ENCODE measurements around the gene LRIG1.

LRIG1 gene

GRCh38 chr3:66507423-66508260 is 6.8 kb upstream of the LRIG1 start:
- Histone ChIP-seq H3K9me3 (ENCODE audit: insufficient read depth, low read length, severe bottlenecking) (no peaks in the 10 kb centered on the region), H2AFZ (ENCODE audit: low read depth, low read length) (no peak overlapping the region), H3K36me3 (ENCODE audit: insufficient read depth, low read length) (no peaks in the 10 kb centered on the region), H4K20me1 (ENCODE audit: insufficient read depth, low read length) (no peaks in the 10 kb centered on the region), H3K9ac (ENCODE audit: low read depth, low read length) (no peak overlapping the region), H3K4me2 (ENCODE audit: insufficient read depth, low read length) (no peak overlapping the region), H3K27me3 (ENCODE audit: insufficient read depth, low read length, poor library complexity) (peaks cover 5% of the 10 kb centered on the region), H3K79me2 (ENCODE audit: insufficient read depth, low read length) (no peaks in the 10 kb centered on the region), H3K27ac (ENCODE audit: low read length) (no peak overlapping the region), H3K4me1 (ENCODE audit: insufficient read depth, low read length) (0 out of 2 replicates have a peak, but pooled peaks cover 7% of the 10 kb centered on the region), H3K4me3 (ENCODE audit: low read depth in 1 of 2, low read length in 2 of 2) (no peak overlapping the region)
- DNase-seq (no peak), ATAC-seq (ENCODE audit: insufficient read depth, low read depth) (no peak)
- no peak for TF ChIP-seq CTCF (IDR thresholded peaks at IDR 0.05; ENCODE audit: borderline replicate concordance, extremely low read depth, low read length, poor library complexity, severe bottlenecking)
- no peak for TF ChIP-seq EZH2 (IDR thresholded peaks at IDR 0.05; ENCODE audit: borderline replicate concordance, low read depth, low read length, severe bottlenecking)

GRCh38 chr3:66506154-66506553 is 5.3 kb upstream of the LRIG1 start:
- Histone ChIP-seq H3K36me3 (ENCODE audit: insufficient read depth, low read length) (no peaks in the 10 kb centered on the region), H3K79me2 (ENCODE audit: insufficient read depth, low read length) (no peaks in the 10 kb centered on the region), H3K27ac (ENCODE audit: low read length) (no peak overlapping the region), H3K27me3 (ENCODE audit: insufficient read depth, low read length, poor library complexity) (peaks cover 5% of the 10 kb centered on the region), H2AFZ (ENCODE audit: low read depth, low read length) (no peak overlapping the region), H3K4me2 (ENCODE audit: insufficient read depth, low read length) (no peak overlapping the region), H3K4me1 (ENCODE audit: insufficient read depth, low read length) (peaks cover 17% of the 10 kb centered on the region), H4K20me1 (ENCODE audit: insufficient read depth, low read length) (no peaks in the 10 kb centered on the region), H3K4me3 (ENCODE audit: low read depth in 1 of 2, low read length in 2 of 2) (no peak overlapping the region), H3K9ac (ENCODE audit: low read depth, low read length) (no peak overlapping the region), H3K9me3 (ENCODE audit: insufficient read depth, low read length, severe bottlenecking) (no peaks in the 10 kb centered on the region)
- no peak for TF ChIP-seq EZH2 (IDR thresholded peaks at IDR 0.05; ENCODE audit: borderline replicate concordance, low read depth, low read length, severe bottlenecking)
- TF ChIP-seq CTCF (IDR thresholded peaks at IDR 0.05; ENCODE audit: borderline replicate concordance, extremely low read depth, low read length, poor library complexity, severe bottlenecking): no peak
- no peak for ATAC-seq (ENCODE audit: insufficient read depth, low read depth)
- no peak for DNase-seq

DNA sequence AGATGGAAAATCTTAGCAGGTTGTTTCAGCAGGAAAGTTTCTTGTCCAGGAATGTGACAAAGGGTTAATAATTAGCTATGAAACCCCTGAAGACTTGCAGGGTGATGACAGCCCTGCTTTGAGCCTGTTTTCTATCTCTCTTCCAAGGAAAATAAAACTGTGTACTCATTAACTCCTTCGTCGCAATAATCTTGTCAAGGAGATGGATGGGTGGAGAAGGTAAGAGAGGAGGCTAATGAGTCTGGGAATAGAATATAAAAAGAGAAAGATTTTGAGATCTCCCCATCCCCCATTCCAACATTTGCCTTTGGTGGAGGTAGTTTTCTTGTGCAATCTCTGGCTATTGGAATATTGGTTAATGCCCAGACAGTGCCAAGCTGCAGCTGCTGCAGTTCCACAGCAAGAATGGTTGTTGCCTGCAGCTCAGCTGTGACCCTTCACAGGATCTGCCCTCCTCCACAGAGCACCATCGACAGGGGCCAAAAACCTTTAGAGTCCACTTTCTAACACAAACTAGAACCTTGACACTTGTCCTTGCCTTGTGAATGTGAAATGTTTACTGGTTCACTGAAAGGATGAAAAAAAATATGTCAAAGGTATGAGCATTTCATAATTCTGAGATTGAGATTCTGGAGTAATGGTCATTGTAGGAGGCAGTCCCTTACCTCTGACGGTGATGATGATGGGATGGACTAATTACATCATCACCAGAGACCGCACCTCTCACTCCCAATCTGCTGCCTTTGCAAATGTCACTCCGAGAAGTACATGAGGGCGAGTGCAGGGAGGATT is 4.2 kb upstream of the LRIG1 start:
- H4K20me1 ChIP-seq (ENCODE audit: insufficient read depth, low read length): no peaks in the 10 kb centered on the region
- H3K4me1 ChIP-seq (ENCODE audit: insufficient read depth, low read length): peaks cover 23% of the 10 kb centered on the region
- peaks cover 6% of the 10 kb centered on the region; the same call in 1 of the 2 replicates for H3K79me2 ChIP-seq (ENCODE audit: insufficient read depth, low read length)
- ATAC-seq (ENCODE audit: insufficient read depth, low read depth): no peak
- TF ChIP-seq CTCF (IDR thresholded peaks at IDR 0.05; ENCODE audit: borderline replicate concordance, extremely low read depth, low read length, poor library complexity, severe bottlenecking) (no peak), EZH2 (IDR thresholded peaks at IDR 0.05; ENCODE audit: borderline replicate concordance, low read depth, low read length, severe bottlenecking) (no peak)
- H3K27me3 ChIP-seq (ENCODE audit: insufficient read depth, low read length, poor library complexity): peaks cover 5% of the 10 kb centered on the region
- H2AFZ ChIP-seq (ENCODE audit: low read depth, low read length): no peak overlapping the region
- no peaks in the 10 kb centered on the region for H3K36me3 ChIP-seq (ENCODE audit: insufficient read depth, low read length)
- no peak overlapping the region for H3K9ac ChIP-seq (ENCODE audit: low read depth, low read length)
- H3K4me2 ChIP-seq (ENCODE audit: insufficient read depth, low read length): no peak overlapping the region
- no peaks in the 10 kb centered on the region for H3K9me3 ChIP-seq (ENCODE audit: insufficient read depth, low read length, severe bottlenecking)
- H3K27ac ChIP-seq (ENCODE audit: low read length): no peak overlapping the region
- no peak for DNase-seq
- H3K4me3 ChIP-seq (ENCODE audit: low read depth in 1 of 2, low read length in 2 of 2): no peak overlapping the region
